GM21737 (cell line): ENCODE measurements around the gene JAKMIP1.

Experiments used
- ATAC-seq: cut with Tn5 transposase; IDR thresholded peaks from one replicate; pipeline ENCODE4 v1.9.1; 2021; ENCODE audit warnings: mild to moderate bottlenecking, moderate library complexity; ENCODE audit not compliant: unreplicated experiment

The JAKMIP1 gene

GRCh38 chr4:6071191-6071958, 129.0 kb downstream of the JAKMIP1 start:
- ATAC-seq: no peak

- ATAC-seq: no peak
These were observed 130.3 kb downstream of the JAKMIP1 start for GRCh38 chr4:6069845-6070709.

GRCh38 chr4:6068986-6069385, 131.4 kb downstream of the JAKMIP1 start:
- no peak for ATAC-seq

- no peak for ATAC-seq
These were observed 134.3 kb downstream of the JAKMIP1 start for GRCh38 chr4:6065934-6066590.

- ATAC-seq: no peak
These were observed 135.2 kb downstream of the JAKMIP1 start for GRCh38 chr4:6065166-6065565.

- ATAC-seq: no peak
These were observed 136.0 kb downstream of the JAKMIP1 start for GRCh38 chr4:6064383-6064782.

- no peak for ATAC-seq
These were observed 136.7 kb downstream of the JAKMIP1 start for GRCh38 chr4:6063684-6064083.

GRCh38 chr4:6062133-6062532, 138.2 kb downstream of the JAKMIP1 start:
- no peak for ATAC-seq

GRCh38 chr4:6059375-6059805, 141.0 kb downstream of the JAKMIP1 start:
- no peak for ATAC-seq

GRCh38 chr4:6058531-6059374, 141.6 kb downstream of the JAKMIP1 start:
- no peak for ATAC-seq

- ATAC-seq: no peak
These were observed 143.2 kb downstream of the JAKMIP1 start for GRCh38 chr4:6056976-6057766.

GRCh38 chr4:6055436-6055835, 144.9 kb downstream of the JAKMIP1 start:
- no peak for ATAC-seq

- no peak for ATAC-seq
These were observed 145.3 kb downstream of the JAKMIP1 start for GRCh38 chr4:6055030-6055429.

GRCh38 chr4:6054162-6054922, 146.0 kb downstream of the JAKMIP1 start:
- no peak for ATAC-seq

GRCh38 chr4:6052679-6053078, 147.7 kb downstream of the JAKMIP1 start:
- ATAC-seq: no peak

- no peak for ATAC-seq
These were observed 149.8 kb downstream of the JAKMIP1 start for GRCh38 chr4:6050551-6050950.

GRCh38 chr4:6049985-6050384, 150.4 kb downstream of the JAKMIP1 start:
- ATAC-seq: no peak

- no peak for ATAC-seq
These were observed 151.1 kb downstream of the JAKMIP1 start for GRCh38 chr4:6049278-6049677.

GRCh38 chr4:6048537-6048936, 151.8 kb downstream of the JAKMIP1 start:
- ATAC-seq: no peak
